ENCODE data around the gene MED27.

Gene MED27

GRCh38 chr9:132117694-132118093, 38.0 kb upstream of the MED27 start:
- TF ChIP-seq CTCF (conservative IDR thresholded peaks at IDR 0.05), result no peak
- no peak overlapping the region for H3K27ac ChIP-seq

DNA sequence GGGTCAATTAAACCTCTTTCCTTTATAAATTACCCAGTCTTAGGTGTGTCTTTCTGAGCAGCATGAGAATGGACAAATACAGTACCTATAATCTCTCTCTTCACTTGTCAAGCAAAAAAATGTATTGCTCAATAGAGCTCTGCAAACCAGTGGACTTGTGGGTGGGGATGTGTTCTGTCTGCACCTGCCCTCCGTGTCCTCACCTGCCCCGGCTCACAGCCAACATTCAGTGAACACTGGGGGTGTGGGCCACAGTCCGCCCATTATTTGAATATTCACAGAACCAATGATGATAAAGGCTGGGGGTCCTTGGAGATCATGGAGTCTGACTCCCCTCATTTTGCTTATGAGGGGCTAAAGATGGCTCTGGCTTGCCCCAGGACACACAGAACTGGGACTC, 36.9 kb upstream of the MED27 start:
- no peak for TF ChIP-seq CTCF (conservative IDR thresholded peaks at IDR 0.05)
- no peak overlapping the region for H3K27ac ChIP-seq

DNA sequence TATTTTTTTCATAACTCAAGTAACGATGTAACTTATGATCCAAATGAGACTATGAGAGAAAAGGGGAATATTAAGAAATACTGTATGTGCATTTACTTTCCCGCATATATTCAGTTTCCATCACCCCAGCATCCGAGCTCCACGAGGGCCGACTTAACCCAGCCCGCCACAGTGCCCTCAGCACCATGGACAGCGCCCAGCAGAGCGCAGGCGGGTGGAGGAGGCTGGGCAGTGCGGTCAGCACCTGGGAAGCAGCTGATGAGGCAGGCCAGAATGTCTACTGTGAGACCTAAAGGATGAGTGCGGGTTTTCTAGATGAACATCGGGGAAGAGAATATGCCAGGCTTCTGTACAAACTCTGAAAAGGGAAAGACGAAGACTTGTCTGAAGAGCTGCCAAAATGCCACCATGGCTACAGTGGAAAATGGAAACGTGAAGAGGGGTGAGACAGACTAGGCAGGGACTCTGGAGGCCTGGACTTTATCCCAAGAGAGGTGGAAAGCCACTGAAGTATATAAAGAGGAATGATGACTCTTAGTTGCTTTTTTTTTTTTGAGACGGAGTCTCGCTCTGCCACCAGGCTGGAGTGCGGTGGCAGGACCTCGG, 34.5 kb upstream of the MED27 start:
- TF ChIP-seq CTCF (conservative IDR thresholded peaks at IDR 0.05), result no peak
- no peak overlapping the region; the same call in 1 of the 2 replicates for H3K27ac ChIP-seq

DNA sequence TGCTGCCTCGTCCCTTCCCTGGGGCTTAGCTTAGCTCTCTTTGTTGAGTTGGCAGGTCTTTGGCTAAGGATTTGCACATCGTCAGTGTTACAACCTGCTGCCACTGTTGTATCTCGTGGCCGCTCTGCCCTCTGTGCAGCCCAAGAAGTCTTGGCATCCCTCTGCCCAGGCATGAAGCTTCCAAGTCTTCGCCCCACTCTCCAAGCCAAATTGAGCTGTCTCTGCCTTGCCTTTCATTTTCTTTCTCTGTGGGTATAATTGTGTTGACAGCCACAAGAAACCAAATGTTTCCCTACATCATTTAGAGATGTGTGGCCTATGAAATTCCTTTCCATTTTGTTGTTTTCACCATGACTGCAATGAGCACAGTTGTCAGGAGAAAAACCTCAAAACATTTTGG, 29.6 kb upstream of the MED27 start:
- no peak for TF ChIP-seq CTCF (conservative IDR thresholded peaks at IDR 0.05)
- no peak overlapping the region for H3K27ac ChIP-seq

GRCh38 chr9:132108728-132109127, 29.1 kb upstream of the MED27 start:
- no peak overlapping the region for H3K27ac ChIP-seq
- no peak for TF ChIP-seq CTCF (conservative IDR thresholded peaks at IDR 0.05)

DNA sequence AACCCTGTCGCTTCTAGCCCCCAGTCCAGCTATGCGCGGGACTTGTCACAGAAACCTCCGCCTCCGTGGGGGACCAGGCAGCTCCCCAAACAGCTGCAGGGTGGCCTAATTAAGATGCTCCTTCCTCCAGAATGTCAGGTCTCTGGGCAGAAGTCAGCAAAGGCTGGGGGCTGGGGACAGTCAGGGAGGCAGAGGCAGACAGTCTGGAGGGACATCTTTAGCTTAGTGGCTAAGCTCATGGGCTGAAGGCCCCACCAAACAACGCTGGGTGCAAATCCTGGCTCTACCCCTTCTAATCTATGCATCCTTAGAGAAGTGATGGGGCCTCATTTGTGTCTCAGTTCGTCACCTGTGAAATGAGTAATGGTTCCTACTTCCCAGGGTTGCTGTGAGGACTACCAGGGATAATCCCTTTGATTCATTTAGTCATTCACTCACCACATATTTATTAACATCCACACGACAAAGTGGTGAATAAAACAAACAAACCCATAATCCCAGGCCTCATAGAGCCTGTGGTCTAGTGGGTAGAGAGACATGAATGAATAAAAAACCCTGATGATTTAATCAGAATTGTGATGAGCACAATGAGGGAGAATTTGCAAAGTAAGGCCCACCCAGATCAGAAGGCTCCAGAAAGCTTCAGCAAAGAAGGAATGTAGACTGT, 20.2 kb upstream of the MED27 start:
- no peak overlapping the region for H3K27ac ChIP-seq
- no peak for TF ChIP-seq CTCF (conservative IDR thresholded peaks at IDR 0.05)

DNA sequence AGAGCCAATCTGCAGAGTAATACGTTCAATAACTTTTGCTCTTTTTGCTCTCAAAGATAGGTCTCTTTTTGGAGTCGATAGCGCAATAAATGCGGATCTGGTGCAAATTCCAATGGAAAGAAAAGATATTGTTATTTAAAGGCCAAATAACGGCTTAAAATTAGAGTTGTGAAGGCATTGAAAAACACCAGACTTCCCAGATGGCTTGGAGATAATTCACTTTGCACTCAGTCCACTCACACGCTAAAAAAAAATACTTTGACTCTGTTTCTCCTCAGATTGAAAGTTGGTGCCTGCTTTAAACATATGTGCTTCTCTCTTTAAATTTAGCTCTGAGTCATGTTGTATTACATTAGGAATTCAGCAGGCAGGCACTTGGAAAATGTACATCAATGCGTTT, 19.5 kb upstream of the MED27 start:
- no peak for TF ChIP-seq CTCF (conservative IDR thresholded peaks at IDR 0.05)

More for the DNA sequence above, 19.5 kb upstream of the MED27 start:
- H3K27ac ChIP-seq, result no peak overlapping the region
